GM15510 (cell line): ENCODE data around the gene UFM1.

Experiments used
- POLR2A ChIP-seq: IDR thresholded peaks from 3 replicates; pipeline ENCODE4 v1.6.1; 2011; ENCODE audit warnings: borderline replicate concordance; ENCODE audit not compliant: insufficient read length; ENCODE audit errors: extremely low read depth

UFM1 gene

DNA sequence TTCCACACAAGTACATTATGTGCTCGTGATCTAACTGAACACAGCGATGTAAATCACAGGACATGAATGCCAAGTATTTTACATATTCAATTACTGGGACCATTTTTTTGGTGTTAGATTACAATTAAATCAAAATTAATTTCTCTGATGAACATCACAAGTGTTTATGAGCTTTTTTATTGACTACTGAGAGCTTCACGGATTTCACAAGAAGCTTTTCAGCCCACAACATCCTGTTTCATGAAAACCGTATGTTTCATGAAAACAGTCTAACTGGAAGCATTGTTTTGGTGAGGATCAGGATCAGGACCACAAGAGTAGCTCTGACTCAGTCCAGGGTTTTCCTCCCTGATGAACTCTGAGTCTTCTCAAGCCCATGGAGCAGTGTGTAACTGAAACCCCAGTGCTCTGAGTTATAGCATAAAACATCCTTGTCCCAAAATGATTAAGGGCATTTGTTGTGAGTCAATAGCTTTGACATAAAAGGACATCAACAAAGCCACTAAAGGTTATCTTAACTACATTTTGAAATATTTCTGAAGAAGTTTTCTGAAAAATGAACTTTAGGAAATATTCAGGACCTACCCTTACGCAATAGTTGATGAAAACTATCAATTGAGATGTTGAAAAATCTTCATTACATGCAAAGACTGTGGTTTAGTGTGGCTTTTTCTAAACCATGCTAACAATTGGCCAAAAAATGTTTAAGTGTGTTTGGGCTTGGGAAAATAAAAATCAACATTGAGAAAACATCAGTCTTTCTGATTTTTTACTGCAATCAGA, 49.3 kb downstream of the UFM1 start:
- no peak for TF ChIP-seq POLR2A

DNA sequence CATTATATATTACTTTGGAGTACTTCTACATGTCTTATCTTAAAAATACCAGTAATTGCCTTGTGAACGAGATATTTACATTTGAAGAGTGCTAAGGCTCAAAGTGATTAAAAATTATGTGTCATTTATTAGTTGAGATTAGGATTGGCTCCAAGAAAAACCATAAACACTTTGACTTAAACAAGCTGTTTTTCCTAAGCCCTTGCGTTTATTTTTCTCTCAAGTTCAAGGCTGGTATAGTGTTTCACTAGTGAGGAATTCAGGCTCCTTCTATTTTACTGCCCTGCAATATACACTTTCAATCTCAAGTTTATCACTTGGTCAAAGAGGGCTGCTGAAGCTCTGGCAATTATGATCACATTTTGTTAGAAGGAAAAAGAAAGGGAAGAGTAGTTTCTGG, 49.9 kb downstream of the UFM1 start:
- TF ChIP-seq POLR2A: no peak

DNA sequence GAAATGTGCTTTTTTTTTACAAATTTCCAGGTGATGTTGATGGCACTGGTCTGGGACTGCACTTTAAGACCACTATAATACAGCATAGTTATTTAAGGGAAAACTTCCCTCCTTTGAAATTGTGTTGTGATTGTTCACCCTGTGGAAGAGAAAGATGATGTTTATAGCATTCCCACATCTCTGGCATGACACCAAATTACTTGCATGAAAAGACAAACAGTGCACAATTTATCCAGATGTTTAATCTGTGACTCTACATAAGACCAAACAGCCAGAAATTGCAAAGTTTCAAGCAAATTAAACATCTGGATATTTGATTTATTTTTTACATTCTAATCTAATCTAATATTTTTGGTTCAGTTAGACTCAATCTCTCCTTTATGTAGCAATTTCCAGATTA, 51.6 kb downstream of the UFM1 start:
- TF ChIP-seq POLR2A: no peak

DNA sequence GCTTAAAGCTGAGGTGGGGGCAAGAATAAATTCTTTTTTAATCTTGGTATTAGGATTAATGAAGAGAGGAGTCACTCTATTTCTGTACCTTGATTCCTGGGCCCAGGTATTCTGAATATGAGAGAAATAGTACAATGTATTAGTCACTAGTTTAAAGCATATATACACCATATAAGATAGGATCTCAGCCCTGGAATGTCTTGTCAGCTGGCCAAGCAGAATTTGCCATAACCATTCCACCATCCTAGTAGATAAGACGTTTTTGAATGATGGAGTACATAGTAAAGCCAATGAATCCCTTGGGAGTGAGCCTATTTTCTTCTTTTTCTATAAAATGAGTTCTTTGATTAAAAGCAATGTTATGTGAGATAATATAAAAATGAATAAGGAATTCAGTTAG, 55.6 kb downstream of the UFM1 start:
- TF ChIP-seq POLR2A: no peak

DNA sequence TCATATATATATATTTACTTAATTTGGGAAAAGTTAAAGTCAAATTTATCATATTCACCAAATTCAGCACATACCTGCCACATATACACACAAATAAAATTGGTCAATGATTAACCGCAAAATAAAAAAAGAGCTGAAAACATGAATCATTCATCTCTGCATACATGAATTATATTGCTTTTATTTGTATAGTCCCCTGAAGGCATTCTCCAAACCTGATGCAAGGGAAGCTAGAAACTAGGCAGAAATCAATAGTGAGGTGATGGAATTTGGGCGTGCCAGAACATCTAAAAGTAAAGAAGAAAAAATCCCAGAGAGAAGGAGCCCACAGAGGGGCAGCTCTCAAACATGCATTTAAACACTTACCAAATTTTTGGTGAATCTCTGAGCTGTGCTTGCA, 60.1 kb downstream of the UFM1 start:
- TF ChIP-seq POLR2A: no peak

DNA sequence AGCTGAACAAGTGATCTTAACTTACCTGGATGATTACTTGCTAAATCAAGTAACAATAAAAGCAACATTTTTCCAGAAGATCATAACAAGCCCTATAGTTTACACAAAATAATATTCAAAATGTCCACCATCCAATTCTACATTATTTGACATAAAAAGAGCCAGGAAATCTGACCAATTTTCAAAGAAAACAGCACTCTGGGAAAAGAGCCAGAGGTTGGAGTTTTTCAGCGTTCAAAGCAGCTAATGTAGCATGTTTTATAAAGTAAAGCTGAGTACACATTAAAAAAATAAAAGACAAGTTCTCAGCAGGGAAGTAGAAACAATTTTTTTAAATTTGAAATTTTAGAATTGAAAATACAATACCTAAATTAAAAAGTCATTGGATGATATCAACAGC, 62.6 kb downstream of the UFM1 start:
- no peak for TF ChIP-seq POLR2A
